Naive thymus-derived CD8-positive, alpha-beta T cell (primary cell): ENCODE results near the gene TSPAN4. TPM values are rescaled to one million over a fixed set of nuclear protein-coding genes. Genes with fewer than 3 reads are reported as not detected.

Experiments used
- ATAC-seq, 2 donors: fragments of 150-1000 bp; cut with Tn5 transposase in 1 of 2; sonication (Bioruptor Pico), chemical (Tn5 transposase) in 1 of 2; 1 replicate in 1 of 2; 2 replicates in 1 of 2; pipeline ENCODE4 v1.10.0; 2021; ENCODE audit warnings: mild to moderate bottlenecking in 2 of 2, moderate library complexity in 2 of 2
- POLR2A ChIA-PET: fragments of 350-600 bp; sonication (Branson Sonifier 250); formaldehyde crosslinking; loops from one replicate; lab custom pipeline; 2021; ENCODE audit warnings: antibody characterized with exemption; lab: Charles Lee
- DNase-seq, 10 donors: peaks; one replicate each; pipeline versions ENCODE4 v3.0.0 to v3.0.0-alpha.2; 2020 to 2022
- H3K27ac Mint-ChIP-seq, 10 donors: one replicate each; pipeline ENCODE4 v1.8.0; 2020 to 2022; ENCODE audit warnings: mild to moderate bottlenecking in 10 of 10, mixed read lengths in 10 of 10, moderate library complexity in 4 of 10, inconsistent platforms in 1 of 10
- H3K27me3 Mint-ChIP-seq, 5 donors: one replicate each; pipeline ENCODE4 v1.8.0; 2021 to 2022; ENCODE audit warnings: mixed read lengths in 5 of 5
- H3K36me3 Mint-ChIP-seq, 3 donors: one replicate each; pipeline ENCODE4 v1.8.0; 2020 to 2022; ENCODE audit warnings: mixed read lengths in 3 of 3, mild to moderate bottlenecking in 2 of 3, inconsistent platforms in 1 of 3
- H3K4me1 Mint-ChIP-seq, 4 donors: one replicate each; pipeline ENCODE4 v1.8.0; 2021 to 2022; ENCODE audit warnings: mixed read lengths in 4 of 4
- H3K4me3 Mint-ChIP-seq, 10 donors: one replicate each; pipeline ENCODE4 v1.8.0; 2020 to 2022; ENCODE audit warnings: mild to moderate bottlenecking in 10 of 10, mixed read lengths in 10 of 10, moderate library complexity in 6 of 10, inconsistent platforms in 1 of 10
- H3K9me3 Mint-ChIP-seq, 9 donors: one replicate each; pipeline ENCODE4 v1.8.0; 2020 to 2022; ENCODE audit warnings: mixed read lengths in 9 of 9, mild to moderate bottlenecking in 3 of 9, inconsistent platforms in 1 of 9, moderate library complexity in 1 of 9
- polyA plus RNA-seq, 3 donors: library from polyadenylated mRNA; unstranded; fragments of 300-500 nt; fragmentation: Illumina TruSeq; gene quantifications; one replicate each; pipeline ENCODE4 v1.2.3, GENCODE V29; 2021
- total RNA-seq, 8 experiments: library from RNA in 2 of 8; stranded (reverse) in 2 of 8; gene quantifications; one replicate each; pipeline ENCODE4 v1.2.3 and lab custom pipeline; 2021 to 2026

The TSPAN4 gene
- total and polyA plus RNA-seq, 5 experiments from 2014 or later: 6.0 to 12.8 (median 8.3) TPM

GRCh38 chr11:856397-856796, 13.7 kb downstream of the TSPAN4 start:
- Mint-ChIP-seq H3K27me3 (no peaks in the 10 kb centered on the region), H3K4me3 (no peak overlapping the region), H3K4me1 (peaks cover 5 to 11% (median 8%) of the 10 kb centered on the region in 4 donors), H3K27ac (peak overlapping the region in 1 of 10 donors; percentile 78), H3K36me3 (no peaks in the 10 kb centered on the region), H3K9me3 (no peaks in the 10 kb centered on the region)
- POLR2A ChIA-PET: interaction anchor here (0.7 kb wide), 1 partner anchor 37 kb away, joined by 3 read pairs; no protein-coding TSS in a partner anchor
- DNase-seq (no peak), ATAC-seq (no peak)

DNA sequence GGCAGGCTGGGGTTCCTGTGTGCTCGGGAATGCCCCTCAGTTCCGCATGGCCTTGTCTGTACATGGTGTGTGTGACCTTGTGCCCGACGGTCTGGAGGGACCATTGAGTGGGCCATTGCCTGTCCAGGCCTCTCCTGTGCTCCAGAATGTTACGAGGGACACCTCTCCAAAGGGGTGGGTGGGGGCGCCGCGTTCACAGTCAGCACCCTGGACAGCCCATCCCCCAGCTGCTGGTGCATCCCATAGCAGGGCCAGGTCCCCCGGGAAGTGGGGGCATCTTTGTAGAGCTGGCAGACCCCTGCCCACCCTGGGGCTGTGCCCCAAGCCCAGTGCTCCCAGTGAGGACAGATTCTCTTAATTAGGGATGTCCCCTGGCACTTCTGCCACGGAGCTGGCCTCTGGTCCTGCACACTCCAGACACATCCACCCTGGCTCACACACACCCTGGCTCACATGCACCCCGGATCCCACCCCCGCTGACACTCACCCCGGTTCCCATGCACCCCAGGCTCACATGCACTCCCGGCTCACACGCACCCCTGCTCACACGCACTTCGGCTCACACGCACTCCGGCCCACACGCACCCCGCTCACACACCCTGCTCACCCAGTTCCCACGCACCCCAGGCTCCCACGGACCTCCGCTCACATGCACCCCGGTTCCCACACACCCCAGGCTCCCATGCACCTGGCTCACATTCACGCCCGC, 15.6 kb downstream of the TSPAN4 start:
- Mint-ChIP-seq H3K4me3 (no peak overlapping the region), H3K36me3 (no peaks in the 10 kb centered on the region), H3K9me3 (no peaks in the 10 kb centered on the region), H3K27me3 (no peaks in the 10 kb centered on the region), H3K27ac (no peak overlapping the region), H3K4me1 (peaks cover 5 to 11% (median 9%) of the 10 kb centered on the region in 4 donors)
- ATAC-seq (no peak), DNase-seq (no peak)
- POLR2A ChIA-PET: interaction anchor here (0.6 to 2.0 kb wide), 3 partner anchors 15 to 112 kb away, joined by 3 to 6 read pairs (median 5); partner anchors contain the start of genes POLR2L and TSPAN4

GRCh38 chr11:858762-859339, 16.2 kb downstream of the TSPAN4 start:
- no peak for ATAC-seq

GRCh38 chr11:859394-860131, 16.9 kb downstream of the TSPAN4 start:
- H3K36me3 Mint-ChIP-seq: no peaks in the 10 kb centered on the region
- DNase-seq (no peak), ATAC-seq (no peak)
- H3K4me3 Mint-ChIP-seq: no peak overlapping the region
- peaks cover 5 to 11% (median 9%) of the 10 kb centered on the region in 4 donors for H3K4me1 Mint-ChIP-seq
- H3K27ac Mint-ChIP-seq: no peak overlapping the region
- no peaks in the 10 kb centered on the region for H3K9me3 Mint-ChIP-seq
- POLR2A ChIA-PET: interaction anchor here (2.0 kb wide), 1 partner anchor 17 kb away, joined by 5 read pairs; the partner anchor contains the start of genes POLR2L and TSPAN4
- no peaks in the 10 kb centered on the region for H3K27me3 Mint-ChIP-seq

More at GRCh38 chr11:858762-859339, 16.2 kb downstream of the TSPAN4 start:
- Mint-ChIP-seq H3K27ac (peak overlapping the region in 1 of 10 donors; percentile 48), H3K36me3 (no peaks in the 10 kb centered on the region), H3K4me3 (no peak overlapping the region), H3K27me3 (no peaks in the 10 kb centered on the region), H3K4me1 (peaks cover 5 to 11% (median 9%) of the 10 kb centered on the region in 4 donors), H3K9me3 (no peaks in the 10 kb centered on the region)
- no peak for DNase-seq
- POLR2A ChIA-PET: interaction anchor here (0.6 to 2.0 kb wide), 3 partner anchors 16 to 112 kb away, joined by 3 to 6 read pairs (median 5); partner anchors contain the start of genes POLR2L and TSPAN4

DNA sequence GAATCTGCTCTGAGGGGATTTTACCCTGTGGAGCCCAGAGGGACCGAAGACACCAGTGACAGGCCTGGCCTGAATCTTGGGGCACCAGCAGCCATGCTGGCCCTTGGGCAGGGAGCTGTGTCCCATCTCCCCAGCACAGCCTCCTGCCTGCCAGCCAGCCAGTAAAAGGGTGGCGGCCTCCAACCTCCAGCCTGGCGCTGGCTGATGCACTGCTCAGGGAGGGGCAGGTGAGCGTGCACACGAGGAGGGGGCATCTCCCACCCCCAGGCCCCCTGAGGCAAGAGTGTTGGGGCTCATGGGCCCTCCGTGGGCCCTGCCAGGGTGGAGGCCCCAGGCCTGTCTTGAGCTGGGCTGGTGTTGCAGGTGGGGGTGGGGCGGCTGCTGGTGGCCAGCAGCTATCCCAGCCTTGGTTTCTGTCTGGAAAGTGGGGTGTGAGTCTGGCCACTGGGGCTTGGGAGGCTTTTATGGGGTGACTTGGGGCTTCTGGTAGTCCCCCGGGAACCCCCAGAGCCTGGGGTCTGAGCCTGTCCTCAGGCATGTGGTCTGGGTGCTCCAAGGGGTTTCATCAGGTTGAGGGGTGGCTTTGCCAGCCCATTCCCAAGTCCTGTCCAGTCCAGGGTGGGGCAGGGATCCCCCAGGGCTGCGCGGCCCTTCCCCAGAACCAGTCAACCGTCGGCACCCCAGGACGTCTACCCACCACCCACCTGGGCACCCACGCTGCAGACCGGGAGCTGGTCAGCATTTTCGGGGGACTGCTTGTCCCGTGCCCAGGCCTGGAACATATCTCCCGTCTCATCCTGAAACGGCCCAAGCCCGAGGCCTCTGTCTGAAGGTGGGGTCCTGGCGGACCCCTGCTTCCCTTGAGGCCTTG, 17.8 kb downstream of the TSPAN4 start:
- POLR2A ChIA-PET: interaction anchor here (0.8 kb wide), 1 partner anchor 13 kb away, joined by 4 read pairs; no protein-coding TSS in a partner anchor
- ATAC-seq (no peak), DNase-seq (no peak)
- H3K4me1 Mint-ChIP-seq: peaks cover 5 to 11% (median 9%) of the 10 kb centered on the region in 4 donors
- H3K27me3 Mint-ChIP-seq: no peaks in the 10 kb centered on the region
- H3K27ac Mint-ChIP-seq: no peak overlapping the region
- H3K4me3 Mint-ChIP-seq: no peak overlapping the region
- H3K36me3 Mint-ChIP-seq: no peaks in the 10 kb centered on the region
- H3K9me3 Mint-ChIP-seq: no peaks in the 10 kb centered on the region

DNA sequence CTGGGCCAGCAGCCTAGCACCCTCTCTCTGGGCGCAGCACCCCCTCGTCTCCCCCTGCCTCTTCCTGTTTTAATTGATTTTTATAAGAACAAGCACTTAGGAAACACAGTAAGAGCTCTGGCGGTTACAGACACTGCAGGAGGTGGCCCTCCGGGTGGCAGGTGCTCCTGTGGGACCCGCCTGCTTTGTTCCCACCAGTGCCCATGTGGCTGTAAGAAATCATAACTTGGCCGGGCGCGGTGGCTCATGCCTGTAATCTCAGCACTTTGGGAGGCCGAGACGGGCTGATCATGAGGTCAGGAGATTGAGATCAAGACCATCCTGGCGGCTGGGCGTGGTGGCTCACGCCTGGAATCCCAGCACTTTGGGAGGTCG, 18.4 kb downstream of the TSPAN4 start:
- no peak for ATAC-seq
- peaks cover 5 to 11% (median 8%) of the 10 kb centered on the region in 4 donors for H3K4me1 Mint-ChIP-seq
- DNase-seq: no peak
- peak overlapping the region in 2 of 10 donors; percentile 47 to 80 for H3K27ac Mint-ChIP-seq
- POLR2A ChIA-PET: no interaction called here
- H3K4me3 Mint-ChIP-seq: no peak overlapping the region
- H3K9me3 Mint-ChIP-seq: no peaks in the 10 kb centered on the region
- H3K36me3 Mint-ChIP-seq: no peaks in the 10 kb centered on the region
- no peaks in the 10 kb centered on the region for H3K27me3 Mint-ChIP-seq

DNA sequence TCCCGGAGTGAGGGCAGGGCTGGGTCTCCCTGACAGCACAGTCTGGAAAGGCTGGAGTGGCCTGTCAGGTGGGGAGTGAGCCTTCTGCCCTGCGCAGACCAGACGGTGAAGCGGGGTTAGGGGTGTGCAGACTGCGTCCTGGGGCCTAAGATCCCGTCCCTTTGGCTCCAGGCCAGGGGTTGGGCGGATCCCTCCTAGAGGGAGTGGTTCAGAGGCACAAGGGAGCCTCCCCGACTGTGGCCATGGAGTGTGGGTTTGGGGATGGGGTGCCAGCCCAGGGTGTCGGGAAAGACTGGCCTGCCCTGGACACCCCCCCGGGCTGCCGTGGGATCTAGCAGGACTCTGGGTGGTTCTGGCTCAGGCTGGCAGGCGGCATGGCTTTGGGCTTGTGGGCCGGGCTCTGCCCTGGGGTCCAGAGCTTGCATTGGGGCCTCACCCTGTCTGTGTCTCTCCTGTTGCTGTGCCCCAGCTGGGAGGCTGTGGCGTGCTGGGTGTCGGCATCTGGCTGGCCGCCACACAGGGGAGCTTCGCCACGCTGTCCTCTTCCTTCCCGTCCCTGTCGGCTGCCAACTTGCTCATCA, 19.5 kb downstream of the TSPAN4 start:
- POLR2A ChIA-PET: no interaction called here
- H3K4me3 Mint-ChIP-seq: no peak overlapping the region
- H3K9me3 Mint-ChIP-seq: no peaks in the 10 kb centered on the region
- ATAC-seq: no peak
- no peak for DNase-seq
- H3K4me1 Mint-ChIP-seq: peaks cover under 1 to 7% (median 4%) of the 10 kb centered on the region in 4 donors
- peak overlapping the region in 1 of 10 donors; percentile 80 for H3K27ac Mint-ChIP-seq
- no peaks in the 10 kb centered on the region for H3K27me3 Mint-ChIP-seq
- no peaks in the 10 kb centered on the region for H3K36me3 Mint-ChIP-seq

DNA sequence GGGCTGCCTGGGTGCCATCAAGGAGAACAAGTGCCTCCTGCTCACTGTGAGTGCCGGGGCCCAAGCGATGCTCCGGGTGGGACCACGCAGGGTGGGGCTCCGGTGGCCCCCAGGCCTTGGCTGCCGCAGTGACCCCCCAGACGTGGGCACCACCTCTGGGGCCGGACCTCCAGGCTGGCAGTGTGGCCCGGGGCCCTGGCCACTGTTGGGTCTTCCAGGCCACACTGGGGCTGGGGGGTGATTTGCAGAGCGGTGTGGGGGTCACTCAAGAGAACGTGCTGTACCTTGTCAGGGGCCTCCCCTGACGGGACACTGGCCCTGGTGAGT, 20.0 kb downstream of the TSPAN4 start:
- Mint-ChIP-seq H3K9me3 (no peaks in the 10 kb centered on the region), H3K27me3 (no peaks in the 10 kb centered on the region), H3K4me1 (peaks cover 0 to 7% (median 3%) of the 10 kb centered on the region in 4 donors), H3K4me3 (no peak overlapping the region), H3K36me3 (no peaks in the 10 kb centered on the region), H3K27ac (no peak overlapping the region)
- POLR2A ChIA-PET: no interaction called here
- ATAC-seq (no peak), DNase-seq (no peak)

DNA sequence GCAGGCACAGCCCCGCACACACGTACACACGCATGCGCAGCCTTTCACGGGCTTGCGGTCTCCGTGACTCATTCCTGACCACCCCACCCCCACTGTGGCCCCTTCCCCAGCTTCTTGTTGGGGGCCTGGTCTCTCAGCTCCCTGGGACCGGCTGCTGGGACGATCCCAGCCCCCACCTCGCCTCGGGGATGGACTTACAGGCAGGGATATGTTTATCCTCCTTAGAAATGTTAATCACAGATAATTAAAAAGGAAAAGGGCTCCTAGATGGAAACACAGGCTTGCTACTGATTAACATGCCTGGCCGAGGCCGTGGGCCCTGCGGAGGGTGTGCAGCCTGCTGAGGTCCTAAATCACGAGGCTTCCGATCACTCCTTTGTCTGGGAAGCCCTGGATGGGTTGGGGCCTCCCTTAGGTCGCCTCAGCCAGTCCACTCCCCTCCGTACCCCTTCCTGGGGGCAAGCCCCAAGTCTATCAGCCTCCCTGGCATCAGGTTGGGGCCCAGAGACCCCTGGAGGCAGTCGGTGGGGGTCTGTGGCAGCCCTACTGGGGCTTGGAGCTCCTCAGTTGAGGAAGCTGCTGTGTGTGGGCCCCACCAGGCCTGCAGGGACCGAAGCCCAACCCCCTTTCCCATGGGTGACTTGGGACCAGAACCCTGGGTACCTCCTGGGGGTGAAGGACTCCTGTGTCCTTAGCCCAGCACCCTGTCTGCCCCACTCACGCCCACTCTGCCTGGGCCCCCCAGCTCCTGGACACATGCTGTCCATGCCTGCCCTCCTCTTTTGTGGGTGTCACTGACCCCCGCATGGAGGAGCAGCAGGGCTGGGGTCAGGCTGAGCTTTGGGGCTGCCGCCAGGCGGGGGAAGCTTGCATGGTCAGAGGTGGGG, 20.6 kb downstream of the TSPAN4 start:
- Mint-ChIP-seq H3K4me3 (no peak overlapping the region), H3K4me1 (peaks cover 0 to 7% (median 2%) of the 10 kb centered on the region in 4 donors), H3K27ac (no peak overlapping the region), H3K9me3 (no peaks in the 10 kb centered on the region), H3K36me3 (no peaks in the 10 kb centered on the region), H3K27me3 (no peaks in the 10 kb centered on the region)
- ATAC-seq: no peak
- POLR2A ChIA-PET: interaction anchor here (0.7 kb wide), 1 partner anchor 29 kb away, joined by 3 read pairs; no protein-coding TSS in a partner anchor
- DNase-seq: no peak

- Mint-ChIP-seq H3K4me3 (no peak overlapping the region), H3K4me1 (peaks cover 0 to 6% (median 1%) of the 10 kb centered on the region in 4 donors), H3K9me3 (no peaks in the 10 kb centered on the region), H3K27me3 (no peaks in the 10 kb centered on the region), H3K36me3 (peaks cover 0 to 5% (median 0%) of the 10 kb centered on the region in 3 donors), H3K27ac (no peak overlapping the region)
- DNase-seq (no peak), ATAC-seq (no peak)
- POLR2A ChIA-PET: no interaction called here
Measured at GRCh38 chr11:863910-864827, 21.5 kb downstream of the TSPAN4 start.
